Muscle layer of colon (tissue), 2 donors: ENCODE data around the gene ZMIZ1.
A peak's percentile ranks its signal among the peaks of the same experiment; 100 is the strongest.

Experiments used
- H3K27ac ChIP-seq: one replicate; pipeline ENCODE4 v1.7.0; 2013; ENCODE audit warnings: low read depth, mild to moderate bottlenecking, low read length, moderate library complexity
- H3K27me3 ChIP-seq, 2 donors: one replicate each; pipeline ENCODE4 v1.7.0; 2013; ENCODE audit warnings: low read length in 2 of 2, mild to moderate bottlenecking in 2 of 2; ENCODE audit not compliant: insufficient read depth in 2 of 2, control insufficient read depth in 1 of 2
- H3K36me3 ChIP-seq: one replicate; pipeline ENCODE4 v1.7.0; 2013; ENCODE audit warnings: mild to moderate bottlenecking, low read length; ENCODE audit not compliant: insufficient read depth
- H3K4me1 ChIP-seq: one replicate; pipeline ENCODE4 v1.7.0; 2013; ENCODE audit warnings: mild to moderate bottlenecking, low read length; ENCODE audit not compliant: insufficient read depth
- H3K4me3 ChIP-seq, 2 donors: one replicate each; pipeline ENCODE4 v1.7.0; 2013; ENCODE audit warnings: low read length in 2 of 2, low read depth in 1 of 2, mild to moderate bottlenecking in 1 of 2, moderate library complexity in 1 of 2
- H3K9ac ChIP-seq: one replicate; pipeline ENCODE4 v1.7.0; 2013; ENCODE audit warnings: low read length
- H3K9me3 ChIP-seq: one replicate; pipeline ENCODE4 v1.7.0; 2013; ENCODE audit warnings: mild to moderate bottlenecking, low read length
- donor health status: abdominal sarcoma.
- donor health status: Adenocarcinoma of cecum.

ZMIZ1 gene

GRCh38 chr10:79133416-79133815 lies 64.7 kb downstream of the ZMIZ1 start:
- H3K27me3 ChIP-seq, result no peaks in the 10 kb centered on the region
- no peak overlapping the region for H3K9ac ChIP-seq
- no peak overlapping the region for H3K27ac ChIP-seq
- H3K4me3 ChIP-seq, result no peak overlapping the region
- peaks cover 5% of the 10 kb centered on the region for H3K36me3 ChIP-seq
- H3K4me1 ChIP-seq, result peaks cover 75% of the 10 kb centered on the region
- no peaks in the 10 kb centered on the region for H3K9me3 ChIP-seq

DNA sequence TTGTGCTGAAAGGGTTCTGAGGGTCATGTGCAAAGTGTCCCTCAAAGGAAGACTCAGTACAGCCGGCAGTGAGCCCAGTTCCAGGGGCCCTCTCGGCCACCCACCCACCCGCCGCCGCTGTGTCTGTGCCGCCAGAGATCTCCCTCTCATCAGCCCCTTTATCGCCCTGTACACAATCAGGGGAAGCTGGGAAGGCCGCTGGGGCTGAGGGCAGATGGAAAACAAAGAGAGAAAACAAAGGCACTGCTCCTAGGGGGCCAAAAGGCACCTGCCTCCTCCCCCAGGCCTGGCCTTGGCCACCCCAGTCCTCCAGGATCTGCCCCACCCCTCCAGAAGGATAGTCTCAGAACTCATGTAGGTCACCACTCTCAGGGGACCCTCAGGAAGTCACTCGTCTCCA lies 67.0 kb downstream of the ZMIZ1 start:
- H3K27ac ChIP-seq, result no peak overlapping the region

DNA sequence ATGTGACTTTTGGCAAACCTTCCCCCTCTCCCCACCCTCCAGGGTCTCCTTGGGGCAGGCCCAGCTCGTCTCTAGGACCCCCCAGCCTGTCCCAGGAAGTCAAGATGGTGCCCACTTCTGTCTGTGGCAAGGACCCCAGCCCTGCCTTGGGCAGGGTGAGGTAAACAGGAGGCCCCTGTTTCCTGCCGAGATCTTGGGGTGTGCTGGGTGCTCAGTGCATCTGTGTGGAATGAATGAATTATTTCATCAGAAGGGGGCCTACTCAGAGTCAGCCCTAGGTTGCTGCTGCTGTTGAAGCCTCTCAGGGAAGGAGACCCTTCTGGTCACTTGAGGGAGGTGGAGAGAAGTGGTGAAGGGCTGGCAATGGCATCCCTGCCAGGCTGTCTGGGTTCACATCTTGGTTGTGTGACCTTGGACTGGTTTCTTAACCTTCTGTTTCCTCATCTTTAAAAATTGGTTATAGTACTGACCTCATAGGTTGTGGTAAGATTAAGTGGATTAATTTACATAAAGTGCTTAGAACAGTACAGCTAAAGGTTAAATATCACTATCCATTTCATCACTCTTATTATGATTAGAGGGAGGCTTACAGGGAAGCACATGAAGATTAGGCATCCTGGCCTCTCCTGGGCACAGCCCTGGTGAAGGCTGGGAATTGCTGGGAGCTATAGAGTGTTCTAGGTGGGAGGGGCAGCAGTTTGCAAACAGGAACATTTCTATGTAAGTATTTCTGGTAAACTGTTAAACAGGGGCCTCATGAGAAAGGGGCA lies 67.7 kb downstream of the ZMIZ1 start:
- Histone ChIP-seq H3K9ac (no peak overlapping the region), H3K4me3 (no peak overlapping the region), H3K27me3 (no peaks in the 10 kb centered on the region), H3K27ac (peak overlapping the region; percentile 10), H3K4me1 (peaks cover 84% of the 10 kb centered on the region), H3K36me3 (peaks cover 18% of the 10 kb centered on the region), H3K9me3 (no peaks in the 10 kb centered on the region)

More for the DNA sequence above, 67.0 kb downstream of the ZMIZ1 start:
- no peak overlapping the region for H3K4me3 ChIP-seq
- H3K4me1 ChIP-seq, result peaks cover 79% of the 10 kb centered on the region
- H3K36me3 ChIP-seq, result peaks cover 16% of the 10 kb centered on the region
- no peaks in the 10 kb centered on the region for H3K9me3 ChIP-seq
- no peaks in the 10 kb centered on the region for H3K27me3 ChIP-seq
- no peak overlapping the region for H3K9ac ChIP-seq

GRCh38 chr10:79137300-79137756 lies 68.6 kb downstream of the ZMIZ1 start:
- H3K9me3 ChIP-seq, result no peaks in the 10 kb centered on the region
- H3K27ac ChIP-seq, result peak overlapping the region; percentile 73
- no peak overlapping the region for H3K9ac ChIP-seq
- no peaks in the 10 kb centered on the region for H3K27me3 ChIP-seq
- H3K36me3 ChIP-seq, result peaks cover 19% of the 10 kb centered on the region
- H3K4me1 ChIP-seq, result peaks cover 88% of the 10 kb centered on the region
- H3K4me3 ChIP-seq, result no peak overlapping the region

DNA sequence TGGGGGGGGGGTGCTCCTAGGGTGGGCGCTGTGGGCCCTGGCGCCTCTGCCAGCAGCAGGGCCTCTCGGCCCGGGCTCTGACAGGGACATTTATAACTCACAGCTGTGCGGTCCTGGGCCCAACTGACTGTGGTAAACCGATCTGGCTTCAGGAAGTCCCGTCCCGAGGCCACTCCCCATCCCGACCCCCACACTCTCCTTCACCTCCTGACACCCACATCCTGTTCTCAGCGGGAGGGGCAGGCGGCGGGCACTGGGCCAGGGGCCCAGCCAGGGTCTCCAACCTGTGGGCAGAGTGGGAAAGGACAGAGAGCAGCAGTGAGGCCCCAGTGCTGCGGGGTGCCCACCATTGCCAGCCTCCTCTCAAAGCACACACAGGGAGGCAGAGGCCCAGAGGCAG lies 69.1 kb downstream of the ZMIZ1 start:
- Histone ChIP-seq H3K4me1 (peaks cover 89% of the 10 kb centered on the region), H3K36me3 (peaks cover 23% of the 10 kb centered on the region), H3K4me3 (no peak overlapping the region), H3K9me3 (no peaks in the 10 kb centered on the region), H3K9ac (no peak overlapping the region), H3K27ac (peak overlapping the region; percentile 73), H3K27me3 (no peaks in the 10 kb centered on the region)

- Histone ChIP-seq H3K36me3 (peaks cover 29% of the 10 kb centered on the region), H3K9ac (no peak overlapping the region), H3K27me3 (no peaks in the 10 kb centered on the region), H3K4me1 (peaks cover 91% of the 10 kb centered on the region), H3K4me3 (peak overlapping the region in 1 of 2 donors; percentile 19), H3K9me3 (no peaks in the 10 kb centered on the region), H3K27ac (peak overlapping the region; percentile 73)
Measured at GRCh38 chr10:79138449-79139123, 69.8 kb downstream of the ZMIZ1 start.

DNA sequence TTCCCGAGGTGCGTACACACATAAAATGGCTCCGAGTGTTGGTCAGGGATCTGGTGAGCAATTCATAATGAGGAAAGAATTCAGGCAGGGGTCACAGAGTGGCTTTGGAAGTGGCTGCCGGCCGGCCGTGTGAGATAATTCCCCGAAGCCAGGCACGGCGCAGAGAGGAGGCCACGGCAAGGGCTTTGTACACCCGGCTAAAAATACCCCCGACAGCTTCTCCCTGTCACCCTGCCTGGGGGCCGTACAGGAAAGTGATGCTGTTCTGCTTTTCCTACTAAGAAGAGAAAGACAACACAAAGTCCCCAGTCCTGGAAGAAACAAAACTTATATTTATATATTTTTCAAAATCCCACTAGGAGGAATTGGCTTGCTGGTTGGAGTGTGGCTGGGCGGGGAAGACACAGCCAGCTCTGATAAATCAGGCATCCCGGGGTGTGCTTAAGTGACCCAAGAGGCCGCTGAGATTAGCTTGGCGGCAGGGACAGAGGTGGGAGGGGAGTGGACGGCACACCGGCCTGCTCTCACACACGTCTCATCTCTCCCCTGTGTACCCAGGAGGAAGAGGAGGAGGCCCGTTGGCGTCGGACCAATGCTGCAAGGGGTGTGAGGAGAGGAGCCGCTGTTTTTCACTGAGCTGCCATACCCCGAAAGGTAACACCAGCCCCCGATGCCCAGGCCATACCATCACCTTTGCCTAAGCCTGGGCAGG lies 70.5 kb downstream of the ZMIZ1 start:
- Histone ChIP-seq H3K4me1 (peaks cover 89% of the 10 kb centered on the region), H3K9me3 (no peaks in the 10 kb centered on the region), H3K36me3 (peaks cover 33% of the 10 kb centered on the region), H3K27me3 (no peaks in the 10 kb centered on the region), H3K4me3 (peak overlapping the region in 1 of 2 donors; percentile 19), H3K27ac (peak overlapping the region; percentile 73), H3K9ac (no peak overlapping the region)

GRCh38 chr10:79140085-79140793 lies 71.5 kb downstream of the ZMIZ1 start:
- Histone ChIP-seq H3K27ac (peak overlapping the region; percentile 73), H3K9ac (peak overlapping the region; percentile 35), H3K4me1 (peaks cover 95% of the 10 kb centered on the region), H3K36me3 (peaks cover 36% of the 10 kb centered on the region), H3K27me3 (no peaks in the 10 kb centered on the region), H3K4me3 (no peak overlapping the region), H3K9me3 (no peaks in the 10 kb centered on the region)

GRCh38 chr10:79140855-79141254 lies 72.1 kb downstream of the ZMIZ1 start:
- Histone ChIP-seq H3K36me3 (peaks cover 36% of the 10 kb centered on the region), H3K9ac (no peak overlapping the region), H3K9me3 (no peaks in the 10 kb centered on the region), H3K27me3 (no peaks in the 10 kb centered on the region), H3K27ac (no peak overlapping the region), H3K4me1 (peaks cover 97% of the 10 kb centered on the region), H3K4me3 (no peak overlapping the region)

DNA sequence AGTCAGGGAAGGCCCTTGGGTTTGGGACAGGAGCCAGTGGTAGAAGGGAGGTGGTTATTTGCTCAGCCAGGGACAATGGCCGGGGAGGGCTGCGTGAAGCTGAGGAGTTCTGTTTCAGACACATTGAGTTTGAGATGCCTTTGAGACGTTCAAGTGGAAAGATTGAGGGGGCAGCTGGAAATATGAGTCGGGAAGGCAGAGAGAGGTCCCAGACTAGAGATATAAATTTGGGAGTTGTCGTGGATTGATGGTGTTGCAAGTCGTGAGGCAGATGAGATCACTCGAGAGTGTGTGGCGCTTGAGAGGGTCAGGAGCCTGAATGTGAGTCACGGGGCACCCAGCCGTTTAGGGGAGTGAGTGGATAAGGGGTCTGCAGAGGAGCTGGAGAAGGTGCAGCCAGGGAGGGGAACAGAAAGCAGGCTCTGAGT lies 73.3 kb downstream of the ZMIZ1 start:
- no peaks in the 10 kb centered on the region for H3K9me3 ChIP-seq
- H3K4me3 ChIP-seq, result peak overlapping the region in 1 of 2 donors; percentile 37
- H3K27ac ChIP-seq, result no peak overlapping the region
- H3K36me3 ChIP-seq, result peaks cover 36% of the 10 kb centered on the region
- peaks cover 98% of the 10 kb centered on the region for H3K4me1 ChIP-seq
- no peaks in the 10 kb centered on the region for H3K27me3 ChIP-seq
- H3K9ac ChIP-seq, result peak overlapping the region; percentile 14
